Right renal pelvis (tissue), 4 donors: Measurements from ENCODE around the gene THADA. TPM values are rescaled to one million over a fixed set of nuclear protein-coding genes. Genes with fewer than 3 reads are reported as not detected.

Source experiments
- DNase-seq, 4 donors: peaks; one replicate each; pipeline ENCODE4 v3.0.0-alpha.2; 2013; ENCODE audit warnings: low read depth in 4 of 4, low spot score in 3 of 4, missing footprints in 1 of 4
- polyA plus RNA-seq, 4 donors: library from polyadenylated mRNA; unstranded; fragments of 120-200 nt; gene quantifications; one replicate each; pipeline ENCODE4 v1.2.1, GENCODE V29; 2013; ENCODE audit not compliant: insufficient read length in 4 of 4

The THADA gene
- polyA plus RNA-seq, 4 donors = 33.8 to 39.7 (median 36.0) TPM

- DNase-seq = no peak
These were observed 254.9 kb downstream of the THADA start for GRCh38 chr2:43340945-43341356.

GRCh38 chr2:43340066-43340465 lies 255.8 kb downstream of the THADA start:
- no peak for DNase-seq

- DNase-seq = no peak
These were observed 262.1 kb downstream of the THADA start for GRCh38 chr2:43333656-43334144.

- no peak for DNase-seq
These were observed 262.7 kb downstream of the THADA start for GRCh38 chr2:43333101-43333655.

GRCh38 chr2:43332653-43333052 lies 263.2 kb downstream of the THADA start:
- no peak for DNase-seq

GRCh38 chr2:43331422-43331821 lies 264.4 kb downstream of the THADA start:
- DNase-seq = no peak

- no peak for DNase-seq
These were observed 266.2 kb downstream of the THADA start for GRCh38 chr2:43329637-43330036.

- DNase-seq = no peak
These were observed 267.0 kb downstream of the THADA start for GRCh38 chr2:43328832-43329231.

GRCh38 chr2:43328133-43328532 lies 267.7 kb downstream of the THADA start:
- DNase-seq = no peak

GRCh38 chr2:43327119-43327518 lies 268.7 kb downstream of the THADA start:
- DNase-seq = no peak

GRCh38 chr2:43326101-43326825 lies 269.6 kb downstream of the THADA start:
- no peak for DNase-seq

- no peak for DNase-seq
These were observed 270.6 kb downstream of the THADA start for GRCh38 chr2:43325107-43325811.

GRCh38 chr2:43324259-43325106 lies 271.4 kb downstream of the THADA start:
- DNase-seq = no peak

- no peak for DNase-seq
These were observed 272.0 kb downstream of the THADA start for GRCh38 chr2:43323857-43324256.

GRCh38 chr2:43321446-43321845 lies 274.4 kb downstream of the THADA start:
- DNase-seq = no peak

GRCh38 chr2:43319541-43319940 lies 276.3 kb downstream of the THADA start:
- DNase-seq = no peak

- no peak for DNase-seq
These were observed 277.0 kb downstream of the THADA start for GRCh38 chr2:43318791-43319190.

- no peak for DNase-seq
These were observed 278.2 kb downstream of the THADA start for GRCh38 chr2:43317680-43318079.

- DNase-seq = no peak
These were observed 278.6 kb downstream of the THADA start for GRCh38 chr2:43317194-43317593.

- no peak for DNase-seq
These were observed 280.4 kb downstream of the THADA start for GRCh38 chr2:43315482-43315881.
